ENCODE results near the gene ACTR8. TPM values are rescaled to one million over a fixed set of nuclear protein-coding genes. Genes with fewer than 3 reads are reported as not detected.

ACTR8 gene
- total and polyA plus RNA-seq, 2 of the 13 experiments (the other 11 are each of a cell fraction or from before 2014, with no cell fraction given): 15.5 to 29.0 TPM

DNA sequence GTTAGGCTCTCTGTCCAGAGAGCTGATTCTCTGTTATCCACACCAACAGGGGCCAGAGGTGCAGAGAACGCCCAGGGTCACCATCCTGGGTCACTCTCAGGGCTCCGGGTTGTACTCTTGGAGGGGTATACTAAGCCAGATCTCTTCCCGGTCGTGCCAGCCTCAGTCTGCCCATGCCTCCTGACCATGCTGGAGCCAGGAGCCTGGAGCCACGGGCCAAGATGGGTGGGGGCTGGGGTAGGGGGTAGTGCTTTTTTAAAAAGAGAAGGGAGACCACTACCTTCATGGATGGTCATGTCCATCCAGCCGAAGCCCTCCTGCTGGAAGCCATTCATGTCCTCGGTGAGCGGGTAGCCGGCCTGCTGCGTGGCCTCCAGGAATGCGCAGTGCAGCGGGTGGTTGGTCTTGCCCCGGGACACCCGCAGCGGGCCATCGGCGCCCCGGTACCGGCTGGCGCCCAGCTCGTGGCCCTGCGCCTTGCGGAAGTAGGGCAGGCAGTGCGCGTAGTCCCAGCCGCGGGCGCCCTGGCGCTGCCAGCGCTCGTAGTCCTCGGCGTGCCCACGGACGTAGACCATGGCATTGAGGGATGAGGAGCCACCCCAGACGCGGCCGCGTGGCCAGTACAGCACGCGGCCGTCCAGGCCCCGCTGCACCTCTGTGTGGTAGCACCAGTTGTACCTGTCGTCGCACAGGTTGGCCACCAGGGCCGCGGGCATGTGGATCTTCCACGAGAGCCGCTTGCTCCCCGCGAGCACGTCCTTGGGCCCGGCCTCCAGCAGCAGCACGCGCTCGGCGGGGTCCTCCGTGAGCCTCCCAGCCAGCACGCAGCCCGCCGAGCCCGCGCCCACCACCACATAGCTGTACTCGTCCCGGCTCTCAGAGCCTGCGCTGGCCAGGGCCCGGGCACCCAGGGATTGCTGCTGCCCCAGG, 58.7 kb downstream of the ACTR8 start:
- intact Hi-C loops (cut with micrococcal nuclease; ENCODE audit: unreplicated experiment) (no loop called here), in situ Hi-C loops (cut with HindIII; ENCODE audit: extremely low pct_ligation_motif_present, low pct_unique_long_range_greater_than_20kb) (no loop called here)
- no peak for DNase-seq (ENCODE audit: low spot score)
- Histone ChIP-seq H3K36me3 (replicated peaks in 1 of 2; ENCODE audit: control insufficient read depth in 1 of 2, insufficient read depth in 2 of 2, low read length in 2 of 2) (peaks cover 50 to 99% of the 10 kb centered on the region in 2 experiments), H3K4me2 (ENCODE audit: low read depth, low read length) (no peak overlapping the region), H4K20me1 (ENCODE audit: insufficient read depth, low read length) (peaks cover 52% of the 10 kb centered on the region), H3K4me3 (replicated peaks in 1 of 3; ENCODE audit: insufficient read depth in 1 of 3, low read depth in 2 of 3, low read length in 3 of 3) (no peak overlapping the region), H3K79me2 (ENCODE audit: insufficient read depth, low read length) (peaks cover 44% of the 10 kb centered on the region), H3K4me1 (ENCODE audit: insufficient read depth, low read length) (peaks cover 77% of the 10 kb centered on the region), H3K9me3 (ENCODE audit: low read length) (no peaks in the 10 kb centered on the region), H3K27me3 (ENCODE audit: control insufficient read depth in 1 of 2, insufficient read depth in 2 of 2, low read length in 2 of 2) (no peaks in the 10 kb centered on the region), H3K9ac (ENCODE audit: insufficient read depth, low read depth, low read length) (no peak overlapping the region), H2AFZ (ENCODE audit: low read length) (no peak overlapping the region), H3K27ac (ENCODE audit: extremely low read length, insufficient read depth, low read length) (no peak overlapping the region)
- TF ChIP-seq, protein P1, sequence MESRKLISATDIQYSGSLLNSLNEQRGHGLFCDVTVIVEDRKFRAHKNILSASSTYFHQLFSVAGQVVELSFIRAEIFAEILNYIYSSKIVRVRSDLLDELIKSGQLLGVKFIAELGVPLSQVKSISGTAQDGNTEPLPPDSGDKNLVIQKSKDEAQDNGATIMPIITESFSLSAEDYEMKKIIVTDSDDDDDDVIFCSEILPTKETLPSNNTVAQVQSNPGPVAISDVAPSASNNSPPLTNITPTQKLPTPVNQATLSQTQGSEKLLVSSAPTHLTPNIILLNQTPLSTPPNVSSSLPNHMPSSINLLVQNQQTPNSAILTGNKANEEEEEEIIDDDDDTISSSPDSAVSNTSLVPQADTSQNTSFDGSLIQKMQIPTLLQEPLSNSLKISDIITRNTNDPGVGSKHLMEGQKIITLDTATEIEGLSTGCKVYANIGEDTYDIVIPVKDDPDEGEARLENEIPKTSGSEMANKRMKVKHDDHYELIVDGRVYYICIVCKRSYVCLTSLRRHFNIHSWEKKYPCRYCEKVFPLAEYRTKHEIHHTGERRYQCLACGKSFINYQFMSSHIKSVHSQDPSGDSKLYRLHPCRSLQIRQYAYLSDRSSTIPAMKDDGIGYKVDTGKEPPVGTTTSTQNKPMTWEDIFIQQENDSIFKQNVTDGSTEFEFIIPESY (CRISPR knock-in tag; IDR thresholded peaks at IDR 0.05): peak; percentile 97
- TF ChIP-seq RBFOX2 (IDR thresholded peaks at IDR 0.05; ENCODE audit: low read depth, low read length) (peak; percentile 69; the same call in 1 of the 2 replicates), AGO2 (optimal IDR thresholded peaks at IDR 0.05; ENCODE audit: low read depth, low read length) (peak; percentile 93), MYPOP (CRISPR knock-in tag; IDR thresholded peaks at IDR 0.05) (no peak)
- BruUV-seq (replicated peaks): no TSS peak
- CTCF ChIA-PET (ENCODE audit: low intra/inter-chr PET ratio, low total read pairs): no interaction called here
- WGBS (ENCODE audit: low lambda C conversion rate): 98% methylated on average over 10 of the region's 67 CpGs
- POLR2A ChIA-PET: interaction anchor here (12.1 kb wide), 1 partner anchor 20 kb away, joined by 156 read pairs; the partner anchor contains the start of gene CHDH
- no peak for FAIRE-seq
- ATAC-seq: peak; percentile 40

Data from HepG2 (cell line).